ENCODE results near the gene F7.
"Not testable (repeated sequence)": the region's sequence is repeated elsewhere in the genome, so short reads cannot be mapped to it uniquely, and the experiment has no call there.

The F7 gene

GRCh38 chr13:113087923-113088690, 17.5 kb upstream of the F7 start:
- no peak for DNase-seq

- DNase-seq: no peak
Observed at GRCh38 chr13:113088691-113089020, 16.9 kb upstream of the F7 start.

GRCh38 chr13:113089693-113090414, 15.7 kb upstream of the F7 start:
- no peak for DNase-seq

- DNase-seq: no peak
Observed at GRCh38 chr13:113090415-113090770, 15.2 kb upstream of the F7 start.

- no peak for DNase-seq
Observed at GRCh38 chr13:113090806-113091205, 14.8 kb upstream of the F7 start.

GRCh38 chr13:113091211-113091771, 14.3 kb upstream of the F7 start:
- no peak for DNase-seq

- DNase-seq: no peak
Observed at GRCh38 chr13:113091891-113092775, 13.5 kb upstream of the F7 start.

GRCh38 chr13:113092776-113093579, 12.6 kb upstream of the F7 start:
- no peak for DNase-seq

- DNase-seq: no peak
Observed at GRCh38 chr13:113093580-113094409, 11.8 kb upstream of the F7 start.

GRCh38 chr13:113094410-113094800, 11.2 kb upstream of the F7 start:
- no peak for DNase-seq

- DNase-seq: no peak
Observed at GRCh38 chr13:113095146-113096051, 10.2 kb upstream of the F7 start.

GRCh38 chr13:113096052-113096744, 9.4 kb upstream of the F7 start:
- no peak for DNase-seq

GRCh38 chr13:113096745-113097305, 8.8 kb upstream of the F7 start:
- DNase-seq: no peak

- DNase-seq: no peak
Observed at GRCh38 chr13:113097651-113098050, 7.9 kb upstream of the F7 start.

- no peak for DNase-seq
Observed at GRCh38 chr13:113098162-113098732, 7.3 kb upstream of the F7 start.

- DNase-seq: no peak
Observed at GRCh38 chr13:113099142-113099541, 6.4 kb upstream of the F7 start.

- not testable (repeated sequence) for DNase-seq
Observed at GRCh38 chr13:113102302-113102701, 3.3 kb upstream of the F7 start.

- no peak for DNase-seq
Observed at GRCh38 chr13:113102727-113103126, 2.9 kb upstream of the F7 start.

GRCh38 chr13:113103646-113104045, 1.9 kb upstream of the F7 start:
- DNase-seq: no peak
